HepG2 (cell line): ENCODE measurements around the gene CC2D1A. TPM values are rescaled to one million over a fixed set of nuclear protein-coding genes. Genes with fewer than 3 reads are reported as not detected.

Experiments used
- ADNP ChIP-seq: sonication (generic); formaldehyde crosslinking; IDR thresholded peaks from 2 replicates; pipeline ENCODE4 v1.4.0; 2020; ENCODE audit warnings: missing genetic modification reagents
- CCAR2 ChIP-seq: fragments of 200-400 bp; formaldehyde crosslinking; optimal IDR thresholded peaks from 2 replicates; pipeline ENCODE3; 2018; ENCODE audit warnings: low read depth, mild to moderate bottlenecking, low read length, moderate library complexity
- CENPX ChIP-seq: sonication (generic); formaldehyde crosslinking; IDR thresholded peaks from 2 replicates; pipeline ENCODE4 v1.9.0; 2021; ENCODE audit warnings: mild to moderate bottlenecking, missing genetic modification reagents, moderate library complexity
- EED ChIP-seq: sonication (generic); formaldehyde crosslinking; IDR thresholded peaks from 2 replicates; pipeline ENCODE4 v1.5.0; 2020; ENCODE audit warnings: mild to moderate bottlenecking, missing genetic modification reagents
- LCORL ChIP-seq, 2 experiments: fragments of 450-650 bp in 1 of 2; sonication (generic) in 1 of 2; formaldehyde crosslinking in 1 of 2; IDR thresholded peaks; 2 replicates each; pipeline versions ENCODE4 v1.5.0 to v1.6.1; 2017 to 2020; ENCODE audit warnings: antibody characterized with exemption in 1 of 2, missing genetic modification reagents in 1 of 2
- MED13 ChIP-seq: sonication (generic); formaldehyde crosslinking; IDR thresholded peaks from 2 replicates; pipeline ENCODE4 v1.5.0; 2020; ENCODE audit warnings: missing genetic modification reagents
- MIXL1 ChIP-seq: IDR thresholded peaks from 2 replicates; pipeline ENCODE4 v1.6.1; 2016
- PAF1 ChIP-seq: IDR thresholded peaks from 2 replicates; pipeline ENCODE4 v1.6.1; 2016; ENCODE audit warnings: missing genetic modification reagents, missing compliant biosample characterization
- PBX3 ChIP-seq: sonication (generic); formaldehyde crosslinking; IDR thresholded peaks from 2 replicates; pipeline ENCODE4 v1.8.1; 2023; ENCODE audit warnings: missing genetic modification reagents, inconsistent platforms, borderline replicate concordance
- RBM39 ChIP-seq: fragments of 200-400 bp; formaldehyde crosslinking; IDR thresholded peaks from one replicate; pipeline ENCODE4 v1.6.1; 2018; ENCODE audit warnings: antibody characterized with exemption, mild to moderate bottlenecking, low read depth, low read length; ENCODE audit not compliant: poor library complexity, severe bottlenecking
- REL ChIP-seq: sonication (generic); formaldehyde crosslinking; conservative IDR thresholded peaks from 2 replicates; pipeline ENCODE4 v1.8.0; 2022; ENCODE audit warnings: mild to moderate bottlenecking, missing genetic modification reagents, moderate library complexity
- TBL1XR1 ChIP-seq: fragments of 150-350 bp; IDR thresholded peaks from 2 replicates; pipeline ENCODE4 v1.6.1; 2014; ENCODE audit warnings: borderline replicate concordance, low read length; ENCODE audit not compliant: partially characterized antibody
- TEAD3 ChIP-seq: optimal IDR thresholded peaks from 2 replicates; pipeline ENCODE3; 2016; ENCODE audit warnings: borderline replicate concordance
- ZEB1 ChIP-seq: IDR thresholded peaks from 2 replicates; pipeline ENCODE4 v1.6.1; 2012; ENCODE audit warnings: mild to moderate bottlenecking, low read depth, inconsistent platforms; ENCODE audit not compliant: insufficient replicate concordance
- ZFP37 ChIP-seq: sonication (generic); formaldehyde crosslinking; IDR thresholded peaks from 2 replicates; pipeline ENCODE4 v1.4.0; 2020; ENCODE audit warnings: missing genetic modification reagents, borderline replicate concordance
- ZNF20 ChIP-seq: sonication (generic); formaldehyde crosslinking; IDR thresholded peaks from 2 replicates; pipeline ENCODE4 v1.4.0; 2020; ENCODE audit warnings: mild to moderate bottlenecking, moderate library complexity, missing genetic modification reagents
- ZNF616 ChIP-seq: sonication (generic); formaldehyde crosslinking; IDR thresholded peaks from 2 replicates; pipeline ENCODE4 v1.5.0; 2020; ENCODE audit warnings: low read depth, mild to moderate bottlenecking, missing genetic modification reagents
- polyA plus RNA-seq, 8 experiments: library from polyadenylated mRNA; depleted of rRNA in 3 of 8; stranded (reverse) in 7 of 8; unstranded in 1 of 8; fragments of >200 nt; fragmentation: Illumina TruSeq in 4 of 8; extraction: Trizol in 4 of 8; gene quantifications; 2 replicates each; pipeline versions ENCODE4 v1.2.1 to v1.2.3, GENCODE V29; 2011 to 2016; ENCODE audit warnings: low read depth in 4 of 8, missing spikeins in 1 of 8, mixed read lengths in 1 of 8; ENCODE audit not compliant: insufficient read depth in 1 of 8
- total RNA-seq, 5 experiments: library from RNA; depleted of rRNA; stranded (reverse); fragments of >200 nt; fragmentation: Illumina TruSeq; extraction: Trizol; gene quantifications; 2 replicates each; pipeline ENCODE4 v1.2.3, GENCODE V29; 2016; ENCODE audit warnings: low read depth in 1 of 5
- TF ChIP-seq, protein P1 (sequence below): sonication (generic); formaldehyde crosslinking; IDR thresholded peaks from 2 replicates; pipeline ENCODE4 v1.9.0; 2021; ENCODE audit warnings: missing genetic modification reagents, borderline replicate concordance
- TF ChIP-seq, protein P2 (sequence below): sonication (generic); formaldehyde crosslinking; IDR thresholded peaks from 2 replicates; pipeline ENCODE4 v1.8.1; 2023; ENCODE audit warnings: mild to moderate bottlenecking, moderate library complexity, missing genetic modification reagents

CC2D1A gene
- total and polyA plus RNA-seq, 2 of the 13 experiments (the other 11 are each of a cell fraction or from before 2014, with no cell fraction given) = 9.7 to 11.5 TPM

DNA sequence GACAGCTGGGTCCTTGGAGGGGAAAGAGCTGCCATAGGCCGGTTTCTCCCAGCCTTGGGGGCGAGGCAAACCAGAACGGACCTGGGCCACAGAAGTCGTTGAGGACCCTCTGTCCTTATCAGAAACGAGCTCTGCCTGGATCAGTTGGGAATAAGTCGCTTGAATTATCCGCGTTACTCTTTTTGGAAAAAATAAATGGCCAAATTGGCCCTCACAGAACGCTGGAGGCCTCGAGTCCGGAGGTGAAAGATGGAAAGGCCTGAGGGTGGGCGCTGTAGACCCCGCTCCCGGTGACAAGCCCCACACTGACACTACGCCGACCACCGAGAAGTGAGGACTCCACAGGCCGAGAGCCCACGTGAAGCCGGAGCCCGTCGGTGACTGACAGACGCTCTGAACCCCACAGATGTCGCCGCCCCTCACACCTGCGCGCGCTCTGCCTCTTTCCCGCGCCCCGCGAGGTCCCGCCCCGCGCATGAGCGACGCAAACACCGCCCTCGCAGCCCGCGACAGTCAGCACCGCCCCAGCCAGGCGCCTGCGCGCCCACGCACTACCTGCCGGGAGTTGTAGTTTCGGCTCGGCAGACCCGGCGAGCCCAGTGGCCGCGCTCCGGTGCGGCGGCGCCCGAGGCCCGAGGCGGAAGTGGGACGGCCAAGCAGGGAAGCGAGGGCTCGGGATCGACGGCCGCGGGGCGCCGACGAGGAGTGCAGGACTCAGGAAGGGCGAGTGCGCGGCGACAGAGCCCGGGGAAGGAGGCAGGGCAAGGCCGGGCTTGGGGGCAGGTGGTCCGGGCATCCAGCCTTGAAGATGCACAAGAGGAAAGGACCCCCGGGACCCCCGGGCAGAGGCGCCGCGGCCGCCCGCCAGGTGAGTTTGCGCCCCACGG lies at the start of gene CC2D1A, which contains the start of gene BRME1 (continued):
- TF ChIP-seq ZNF616 (CRISPR knock-in tag) = peak; percentile 90
- TF ChIP-seq ZFP37 (CRISPR knock-in tag) = no peak
- TF ChIP-seq, protein P1, sequence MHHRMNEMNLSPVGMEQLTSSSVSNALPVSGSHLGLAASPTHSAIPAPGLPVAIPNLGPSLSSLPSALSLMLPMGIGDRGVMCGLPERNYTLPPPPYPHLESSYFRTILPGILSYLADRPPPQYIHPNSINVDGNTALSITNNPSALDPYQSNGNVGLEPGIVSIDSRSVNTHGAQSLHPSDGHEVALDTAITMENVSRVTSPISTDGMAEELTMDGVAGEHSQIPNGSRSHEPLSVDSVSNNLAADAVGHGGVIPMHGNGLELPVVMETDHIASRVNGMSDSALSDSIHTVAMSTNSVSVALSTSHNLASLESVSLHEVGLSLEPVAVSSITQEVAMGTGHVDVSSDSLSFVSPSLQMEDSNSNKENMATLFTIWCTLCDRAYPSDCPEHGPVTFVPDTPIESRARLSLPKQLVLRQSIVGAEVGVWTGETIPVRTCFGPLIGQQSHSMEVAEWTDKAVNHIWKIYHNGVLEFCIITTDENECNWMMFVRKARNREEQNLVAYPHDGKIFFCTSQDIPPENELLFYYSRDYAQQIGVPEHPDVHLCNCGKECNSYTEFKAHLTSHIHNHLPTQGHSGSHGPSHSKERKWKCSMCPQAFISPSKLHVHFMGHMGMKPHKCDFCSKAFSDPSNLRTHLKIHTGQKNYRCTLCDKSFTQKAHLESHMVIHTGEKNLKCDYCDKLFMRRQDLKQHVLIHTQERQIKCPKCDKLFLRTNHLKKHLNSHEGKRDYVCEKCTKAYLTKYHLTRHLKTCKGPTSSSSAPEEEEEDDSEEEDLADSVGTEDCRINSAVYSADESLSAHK = 0 out of 2 replicates have a peak, but pooled peaks have one; percentile 24
- no peak for TF ChIP-seq ZNF20 (CRISPR knock-in tag)
- no peak for TF ChIP-seq ZEB1
- no peak for TF ChIP-seq LCORL (IDR thresholded peaks at IDR 0.05)
- no peak for TF ChIP-seq LCORL (CRISPR knock-in tag; IDR thresholded peaks at IDR 0.05)
- peak; percentile 52 for TF ChIP-seq TEAD3 (CRISPR knock-in tag)
- TF ChIP-seq MED13 = peak; percentile 65; the same call in 1 of the 2 replicates
- no peak for TF ChIP-seq TBL1XR1
- TF ChIP-seq EED (CRISPR knock-in tag) = peak; percentile 94; the same call in 1 of the 2 replicates
- no peak for TF ChIP-seq ADNP (CRISPR knock-in tag)
- TF ChIP-seq PBX3 = no peak
- no peak for TF ChIP-seq CENPX (CRISPR knock-in tag)
- TF ChIP-seq CCAR2 = no peak
- TF ChIP-seq MIXL1 (CRISPR knock-in tag) = peak; percentile 70; the same call in 1 of the 2 replicates
- peak; percentile 89; the same call in 1 of the 2 replicates for TF ChIP-seq REL
- TF ChIP-seq, protein P2, sequence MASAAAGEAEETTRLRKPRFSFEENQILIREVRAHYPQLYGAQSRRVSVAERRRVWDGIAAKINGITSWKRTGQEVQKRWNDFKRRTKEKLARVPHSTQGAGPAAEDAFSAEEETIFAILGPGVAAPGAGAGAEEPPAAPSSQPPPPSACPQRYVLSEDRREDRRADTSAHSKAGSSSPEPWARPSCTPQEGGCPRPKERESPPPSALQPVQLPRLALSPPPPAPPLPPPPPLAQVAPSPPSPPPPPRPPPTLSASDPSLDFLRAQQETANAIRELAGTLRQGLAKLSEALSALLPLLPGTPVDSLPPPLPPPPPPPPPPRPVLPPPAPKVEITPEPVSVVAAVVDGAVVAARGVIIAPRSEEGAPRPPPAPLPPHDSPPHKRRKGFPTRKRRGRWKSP = peak; percentile 90; the same call in 1 of the 2 replicates
- no peak for TF ChIP-seq PAF1 (CRISPR knock-in tag)
- peak; percentile 46 for TF ChIP-seq RBM39
